H4 (cell line): ENCODE results near the gene RNF168. TPM values are rescaled to one million over a fixed set of nuclear protein-coding genes. Genes with fewer than 3 reads are reported as not detected.
A peak's percentile ranks its signal among the peaks of the same experiment; 100 is the strongest.
"Not testable (repeated sequence)": the region's sequence is repeated elsewhere in the genome, so short reads cannot be mapped to it uniquely, and the experiment has no call there.

ENCODE experiments used
- DNase-seq: peaks from one replicate; pipeline ENCODE4 v3.0.0-alpha.2; 2015; ENCODE audit warnings: low spot score
- total RNA-seq: library from RNA; depleted of rRNA; stranded (reverse); fragments of >200 nt; shearing (Covaris generic); gene quantifications from 2 replicates; pipeline ENCODE4 v1.2.3, GENCODE V29; 2014; rRNA removed

The RNF168 gene, protein sequence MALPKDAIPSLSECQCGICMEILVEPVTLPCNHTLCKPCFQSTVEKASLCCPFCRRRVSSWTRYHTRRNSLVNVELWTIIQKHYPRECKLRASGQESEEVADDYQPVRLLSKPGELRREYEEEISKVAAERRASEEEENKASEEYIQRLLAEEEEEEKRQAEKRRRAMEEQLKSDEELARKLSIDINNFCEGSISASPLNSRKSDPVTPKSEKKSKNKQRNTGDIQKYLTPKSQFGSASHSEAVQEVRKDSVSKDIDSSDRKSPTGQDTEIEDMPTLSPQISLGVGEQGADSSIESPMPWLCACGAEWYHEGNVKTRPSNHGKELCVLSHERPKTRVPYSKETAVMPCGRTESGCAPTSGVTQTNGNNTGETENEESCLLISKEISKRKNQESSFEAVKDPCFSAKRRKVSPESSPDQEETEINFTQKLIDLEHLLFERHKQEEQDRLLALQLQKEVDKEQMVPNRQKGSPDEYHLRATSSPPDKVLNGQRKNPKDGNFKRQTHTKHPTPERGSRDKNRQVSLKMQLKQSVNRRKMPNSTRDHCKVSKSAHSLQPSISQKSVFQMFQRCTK
- 9.5 and 12.6 TPM in 2 replicates for total RNA-seq

DNA sequence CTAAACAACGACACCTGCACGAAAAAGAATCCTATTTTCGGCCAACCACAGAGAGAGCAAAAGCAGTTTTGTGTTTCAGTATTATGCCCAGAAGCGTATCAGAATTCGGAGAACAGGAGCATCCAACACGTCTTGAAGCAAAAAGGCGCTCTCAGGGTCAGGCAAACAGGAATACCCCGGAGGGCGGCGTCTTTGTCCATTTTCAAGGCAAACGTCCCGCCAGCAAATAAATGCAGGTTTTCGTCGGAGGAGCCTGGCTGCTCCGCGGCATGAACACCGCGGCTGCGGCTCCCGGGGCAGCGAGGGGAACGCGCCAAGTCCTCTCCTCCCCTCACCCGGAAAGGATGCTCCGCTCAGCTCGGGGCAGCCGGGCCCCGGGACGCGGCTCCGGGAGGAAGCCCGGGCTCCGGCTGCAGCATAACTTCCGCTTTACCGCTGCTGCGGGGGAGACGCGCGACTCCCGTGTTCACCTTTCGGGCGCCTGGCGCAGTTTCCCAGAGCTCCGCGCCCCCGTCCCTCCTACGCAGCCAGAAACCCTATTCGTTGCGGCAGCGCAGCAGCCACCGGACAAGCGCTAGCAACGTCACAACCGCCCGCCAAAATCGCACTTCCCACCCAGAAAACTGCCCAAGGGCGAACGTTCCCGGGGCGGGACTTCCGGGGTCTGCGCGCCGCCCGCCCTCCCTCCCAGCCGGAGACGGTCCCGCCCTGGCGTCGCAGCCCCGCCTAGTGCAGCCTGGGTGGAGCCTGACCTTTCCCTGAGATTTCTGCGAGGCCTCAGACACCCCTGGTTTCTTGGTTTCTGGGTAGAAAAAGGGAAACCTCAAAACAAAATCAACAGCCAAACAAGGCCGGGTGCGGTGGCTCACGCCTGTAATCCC is at the start of gene RNF168:
TSS of gene RNF168 (minus strand) at position 573 of the 881 bp plus-strand sequence. CDS start 595 bp downstream, outside the sequence.
- peak; percentile 96 for DNase-seq

- DNase-seq, result no peak
Measured at GRCh38 chr3:196552253-196552652, 48.7 kb upstream of the RNF168 start.

DNA sequence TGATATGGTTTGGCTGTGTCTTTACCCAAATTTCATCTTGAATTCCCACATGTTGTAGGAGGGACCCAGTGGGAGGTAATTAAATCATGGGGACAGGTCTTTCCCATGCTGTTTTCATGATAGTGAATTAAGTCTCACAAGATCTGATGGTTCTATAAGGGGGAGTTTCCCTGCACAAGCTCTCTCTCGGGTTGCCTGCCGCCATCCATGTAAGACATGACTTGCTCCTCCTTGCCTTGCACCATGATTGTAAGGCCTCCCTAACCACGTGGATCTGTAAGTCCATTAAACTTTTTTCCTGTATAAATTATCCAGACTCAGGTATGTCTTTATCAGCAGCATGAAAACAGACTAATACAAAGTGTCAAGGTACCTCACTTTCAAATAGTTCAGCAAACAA is 46.6 kb upstream of the RNF168 start:
- DNase-seq, result not testable (repeated sequence)

- DNase-seq, result not testable (repeated sequence)
Measured at GRCh38 chr3:196549312-196549711, 45.7 kb upstream of the RNF168 start.

DNA sequence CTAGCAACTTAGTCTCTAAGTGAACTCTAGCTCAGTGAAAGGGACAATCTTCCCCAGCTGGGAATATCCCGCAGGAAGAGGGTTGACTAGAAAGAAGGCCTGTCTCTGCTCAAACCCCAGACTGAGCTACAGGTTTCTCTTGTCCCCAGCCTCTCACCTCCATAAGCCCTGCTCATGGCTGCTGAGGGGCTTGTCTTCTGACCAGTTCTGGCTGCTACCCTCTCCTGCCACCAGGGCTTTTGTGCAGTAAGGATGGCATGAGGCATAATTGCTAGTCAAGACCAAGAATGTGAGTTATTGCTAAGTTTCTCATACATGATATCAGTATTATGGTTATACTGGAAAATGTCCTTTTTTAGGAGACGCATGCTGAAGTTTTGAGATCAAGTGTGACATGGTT is 43.5 kb upstream of the RNF168 start:
- no peak for DNase-seq

DNA sequence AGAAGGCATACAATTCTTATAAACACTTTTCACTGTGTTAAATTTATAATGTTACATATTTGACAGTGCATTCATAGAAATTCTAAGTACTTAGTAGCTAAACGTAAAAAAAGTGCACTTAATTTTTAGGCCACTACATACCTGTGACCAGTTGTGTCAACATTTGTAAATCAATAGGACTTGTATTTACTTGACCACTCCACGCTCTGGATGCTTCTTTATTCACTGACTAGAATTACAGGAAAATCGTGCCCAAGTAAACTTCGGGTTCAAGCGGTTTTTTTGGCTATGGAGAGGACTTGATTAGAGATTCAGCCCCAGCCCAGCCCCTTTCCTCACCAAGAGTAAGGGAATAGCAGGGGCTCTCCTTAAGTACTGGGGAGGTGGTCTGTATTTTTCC is 43.0 kb upstream of the RNF168 start:
- DNase-seq, result no peak

DNA sequence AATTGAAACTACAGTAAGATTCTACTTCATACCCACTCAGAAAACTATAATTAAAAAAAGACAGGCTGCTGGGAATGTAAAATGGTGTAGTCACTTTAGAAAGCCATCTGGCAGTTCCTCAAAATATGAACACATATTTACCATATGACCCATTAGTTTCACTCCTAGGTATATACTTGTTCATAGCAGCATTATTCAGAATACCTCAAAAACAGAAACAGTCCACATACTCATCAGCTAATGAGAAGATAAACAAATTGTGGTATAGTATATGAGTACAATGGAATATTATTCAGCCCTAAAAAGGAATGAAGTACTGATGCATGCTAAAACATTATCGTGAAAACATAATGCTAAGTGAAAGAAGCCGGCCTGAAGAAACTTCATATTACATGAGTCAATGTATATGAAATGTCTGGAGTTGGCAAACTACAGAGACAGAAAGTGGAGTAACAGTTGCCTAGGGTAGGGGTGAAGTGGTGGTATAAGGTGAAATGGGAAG is 41.0 kb upstream of the RNF168 start:
- no peak for DNase-seq

DNA sequence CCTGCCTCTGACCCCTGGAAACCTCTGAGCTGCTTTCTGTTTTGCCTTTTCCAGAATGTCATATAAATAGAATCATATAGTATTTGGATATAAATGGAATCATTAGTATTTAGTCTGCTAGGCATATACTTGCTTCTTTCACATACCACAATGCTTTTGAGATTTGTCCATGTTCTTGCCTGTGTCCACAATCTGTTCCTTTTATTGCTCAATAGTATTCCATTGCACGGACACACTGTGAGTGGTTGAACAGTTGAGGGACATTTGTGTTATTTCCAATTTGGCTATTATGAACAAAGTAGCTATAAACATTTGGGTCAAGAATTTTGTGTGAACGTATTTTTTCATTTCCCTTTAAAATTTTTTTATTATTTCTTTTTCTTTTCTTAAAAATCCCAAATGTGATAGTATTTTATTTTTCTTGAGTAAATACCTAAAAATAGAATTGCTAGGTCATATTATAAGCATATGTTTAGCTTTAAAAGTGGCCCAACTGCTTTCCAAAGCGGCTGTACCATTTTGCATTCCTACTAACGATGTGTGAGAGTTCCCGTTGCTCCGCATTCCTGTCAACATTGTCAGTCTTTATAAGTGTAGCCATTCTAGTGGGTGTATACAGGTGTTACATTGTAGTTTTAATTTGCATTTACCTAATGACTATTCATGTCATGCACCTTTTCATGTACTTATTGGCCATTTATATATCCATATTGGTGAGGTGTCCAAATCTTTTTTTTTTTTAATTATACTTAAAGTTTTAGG is 38.3 kb upstream of the RNF168 start:
- no peak for DNase-seq

DNA sequence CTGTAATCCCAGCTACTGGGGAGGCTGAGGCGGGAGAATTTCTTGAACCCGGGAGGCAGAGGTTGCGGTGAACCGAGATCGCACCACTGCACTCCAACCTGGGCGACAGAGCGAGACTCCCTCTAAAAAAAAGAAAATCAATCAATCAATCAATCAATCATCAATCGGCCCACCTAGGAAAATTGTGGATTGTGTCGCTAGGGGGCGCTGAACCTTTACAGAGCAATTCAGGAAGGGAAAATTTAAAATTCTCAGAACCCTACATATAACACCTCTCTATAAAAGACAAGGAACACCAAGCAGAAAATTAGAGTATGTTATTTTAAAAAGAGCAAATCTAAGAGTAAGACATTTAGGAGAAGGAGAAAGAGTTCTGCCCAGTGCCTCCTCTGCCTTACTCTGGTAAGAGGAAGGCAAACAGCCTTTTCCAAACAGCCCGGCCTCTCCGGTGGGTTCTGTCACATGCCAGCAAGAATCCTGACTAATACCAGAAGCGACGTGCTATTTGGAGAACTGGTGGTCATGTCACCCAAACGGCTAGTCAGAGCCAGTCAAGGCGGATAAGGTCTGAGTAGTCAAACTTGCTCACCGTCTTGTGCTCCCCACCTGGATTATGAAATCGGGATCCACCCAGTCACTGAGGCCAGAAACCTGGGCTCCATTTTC is 33.9 kb upstream of the RNF168 start:
- no peak for DNase-seq

DNA sequence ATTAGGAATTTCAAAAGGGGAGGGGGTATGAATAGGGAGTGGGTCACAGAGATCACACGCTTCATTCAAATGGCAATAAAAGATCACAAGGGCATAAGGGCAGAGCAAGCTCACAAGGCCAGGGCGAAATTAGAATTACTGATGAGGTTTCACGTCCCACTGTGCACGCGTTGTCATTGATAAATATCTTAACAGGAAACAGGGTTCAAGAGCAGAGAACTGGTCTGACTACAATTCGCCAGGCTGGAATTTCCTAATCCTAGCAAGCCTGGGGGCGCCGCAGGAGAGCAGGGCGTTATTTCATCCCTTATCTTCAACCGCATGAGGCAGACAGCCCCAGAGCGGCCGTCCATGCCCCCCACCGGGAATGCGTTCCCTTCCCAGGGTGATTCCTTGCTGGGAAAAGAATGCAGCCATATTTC is 29.7 kb upstream of the RNF168 start:
- no peak for DNase-seq

- no peak for DNase-seq
Measured at GRCh38 chr3:196531418-196531817, 27.9 kb upstream of the RNF168 start.

- DNase-seq, result peak; percentile 38
Measured at GRCh38 chr3:196528639-196529233, 25.2 kb upstream of the RNF168 start.

- no peak for DNase-seq
Measured at GRCh38 chr3:196525141-196525540, 21.6 kb upstream of the RNF168 start.

DNA sequence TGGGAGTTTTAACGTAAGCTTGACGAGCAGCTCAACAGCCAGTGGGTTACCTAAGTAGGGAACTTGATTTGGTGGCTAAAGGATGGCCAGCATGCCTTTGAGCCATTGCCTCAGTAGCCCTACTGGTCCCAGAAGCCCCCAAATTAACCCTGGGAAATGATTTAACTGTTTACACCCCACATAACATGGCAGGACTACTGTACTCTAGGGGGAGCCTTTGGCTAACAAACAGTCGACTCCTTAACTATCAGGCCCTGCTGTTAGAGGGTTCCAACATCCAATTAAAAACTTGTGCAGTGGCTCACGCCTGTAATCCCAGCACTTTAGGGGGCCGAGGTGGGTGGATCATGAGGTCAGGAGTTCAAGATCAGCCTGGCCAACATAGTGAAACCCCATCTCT is 21.0 kb upstream of the RNF168 start:
- DNase-seq, result no peak

DNA sequence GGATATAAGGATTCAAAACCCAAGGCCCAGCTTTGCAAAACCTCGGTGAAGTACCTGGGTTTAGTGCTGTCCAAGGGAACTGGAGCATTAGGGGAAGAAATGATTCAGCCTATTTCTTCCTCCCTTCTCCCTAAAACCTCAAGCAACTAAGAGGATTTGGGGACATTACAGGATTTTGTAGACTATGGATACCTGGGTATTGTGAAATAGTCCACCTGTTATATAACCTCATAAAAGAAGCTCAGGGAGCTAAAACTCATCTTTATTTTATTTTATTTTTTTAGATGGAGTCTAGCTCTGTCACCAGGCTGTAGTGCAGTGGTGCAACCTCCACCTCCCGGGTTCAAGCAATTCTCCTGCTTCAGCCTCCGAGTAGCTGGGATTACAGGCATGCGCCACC is 20.3 kb upstream of the RNF168 start:
- DNase-seq, result no peak

- not testable (repeated sequence) for DNase-seq
Measured at GRCh38 chr3:196521291-196521690, 17.7 kb upstream of the RNF168 start.

DNA sequence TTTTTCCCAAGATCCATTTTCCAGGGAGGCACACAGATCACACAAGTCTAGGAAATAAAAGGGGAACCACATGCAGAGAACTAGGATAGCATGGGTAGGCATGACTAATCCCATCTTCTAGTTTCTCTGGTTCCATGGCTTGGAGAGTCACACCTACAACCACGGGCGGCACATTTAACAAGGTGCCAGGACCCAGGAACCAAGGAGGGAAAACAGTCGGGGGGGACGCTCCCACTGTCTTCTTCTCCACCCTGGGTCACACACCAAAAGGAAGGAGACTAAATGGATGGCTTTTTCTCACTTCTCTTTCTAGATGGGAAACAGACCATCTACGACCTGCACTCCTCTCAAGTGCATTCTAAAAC is 16.1 kb upstream of the RNF168 start:
- no peak for DNase-seq

DNA sequence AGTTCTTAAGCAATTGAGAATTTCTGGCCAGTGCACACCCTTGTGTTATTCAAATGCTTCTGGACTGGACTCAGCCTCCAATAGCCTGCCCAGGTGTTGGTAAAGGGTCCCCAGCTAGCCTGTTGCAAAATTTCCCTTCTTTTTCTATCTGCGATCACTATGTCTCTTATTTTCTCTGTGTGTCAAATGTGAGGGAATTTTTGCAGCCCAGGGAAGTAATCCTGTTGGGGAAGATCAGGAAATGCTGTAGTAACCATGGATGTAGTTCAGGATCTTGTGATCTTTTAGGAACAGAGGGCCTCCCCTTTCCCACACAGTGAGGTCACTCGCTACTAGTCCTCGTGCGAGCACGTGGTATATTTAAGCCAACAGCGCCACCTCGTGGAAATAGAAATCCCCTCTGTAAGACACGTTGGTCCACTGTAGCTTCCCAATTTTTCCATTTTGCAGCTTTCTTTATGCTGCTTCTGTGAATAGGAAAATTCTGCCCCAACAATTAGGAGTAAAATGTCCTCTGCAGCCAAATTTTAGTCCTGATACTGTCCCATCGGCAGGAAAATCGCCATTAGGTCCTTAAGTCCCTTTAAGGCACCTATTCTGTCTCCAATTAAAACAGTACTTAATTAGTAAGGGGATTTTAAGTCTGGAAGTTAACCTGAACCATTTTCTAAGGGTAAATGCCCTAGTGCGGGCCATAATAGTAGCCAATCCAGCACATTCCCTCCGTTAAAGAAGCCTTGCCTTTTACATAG is 15.6 kb upstream of the RNF168 start:
- peak; percentile 89 for DNase-seq

DNA sequence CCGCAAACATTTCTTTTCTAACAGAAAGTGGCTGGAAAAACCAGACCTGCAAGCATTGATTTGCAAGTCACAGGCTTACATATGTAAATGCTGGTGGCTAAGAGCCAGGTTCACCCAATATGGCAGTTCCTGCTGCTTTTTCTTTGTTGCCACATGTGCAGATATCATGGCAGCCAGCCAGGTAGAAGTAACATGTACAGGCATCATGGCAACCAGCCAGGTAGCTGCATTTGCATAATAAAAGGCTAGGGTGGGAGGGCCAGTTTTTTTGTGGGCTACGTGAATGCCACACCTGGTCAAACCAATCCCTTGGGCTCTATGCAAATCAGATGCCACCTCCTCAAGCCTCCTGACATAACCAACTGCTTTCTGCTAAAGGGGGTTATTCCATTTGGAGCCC is 14.4 kb upstream of the RNF168 start:
- peak; percentile 70 for DNase-seq
